Measurements from ENCODE around the gene MYOM1.

The MYOM1 gene

DNA sequence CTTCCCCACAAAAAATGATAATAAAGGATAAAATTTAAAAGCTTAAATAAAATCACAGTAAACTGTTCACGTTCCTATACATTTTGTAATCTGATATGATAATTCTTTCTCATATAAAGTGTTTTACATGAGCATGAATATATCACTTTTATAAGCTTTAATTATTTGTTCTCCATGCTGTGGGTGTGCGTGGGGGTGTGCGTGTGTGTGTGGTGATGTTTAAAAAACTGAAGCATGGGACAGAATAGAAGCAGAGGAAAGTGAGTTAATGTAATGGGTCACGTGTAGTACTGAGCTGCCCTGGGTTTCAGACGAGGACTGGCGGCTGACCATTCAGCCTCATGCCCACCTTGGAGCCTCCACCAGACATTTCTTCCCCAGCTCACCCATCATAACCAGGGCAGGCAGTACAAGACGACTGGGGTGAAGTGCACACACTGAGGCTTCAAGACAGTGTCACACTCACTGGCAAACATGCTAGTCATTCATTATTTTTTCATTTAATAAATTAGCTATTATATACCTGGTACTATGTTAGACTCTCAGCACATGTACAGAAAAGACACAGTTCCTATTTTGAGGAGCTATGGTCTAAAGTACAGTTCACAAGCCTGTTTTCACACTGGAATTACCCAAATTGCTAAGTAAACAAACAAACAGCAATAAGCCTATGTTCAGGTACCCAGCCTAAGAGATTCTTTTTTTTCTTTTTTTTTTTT, 109.6 kb downstream of the MYOM1 start:
- TF ChIP-seq BHLHE40 (IDR thresholded peaks at IDR 0.05; ENCODE audit: borderline replicate concordance), result no peak
- no peak for TF ChIP-seq LEF1 (IDR thresholded peaks at IDR 0.05; ENCODE audit: borderline replicate concordance)
- ChIA-PET POLR2A (no interaction called here), CTCF (no interaction called here)
- DNase-seq (ENCODE audit: extremely low spot score), result no peak

DNA sequence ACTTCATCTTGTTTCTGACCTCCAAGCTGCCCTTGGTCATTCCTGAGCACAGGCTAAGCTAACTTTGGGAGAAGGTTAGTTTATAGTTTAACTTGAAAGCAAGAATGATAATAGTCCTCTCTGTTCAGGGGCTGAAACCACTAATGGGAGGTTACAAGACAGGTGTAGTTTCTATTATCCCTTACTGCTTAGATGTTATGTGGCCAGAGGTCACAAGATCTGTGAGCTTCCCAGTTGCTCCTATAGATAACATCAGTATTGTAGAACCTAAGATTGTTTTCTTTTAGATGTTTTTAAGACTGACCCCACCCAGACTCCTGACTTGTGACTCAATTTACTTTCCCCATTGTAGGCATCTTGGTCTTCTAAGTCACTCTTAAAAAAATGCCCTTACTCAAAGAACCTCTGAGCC, 112.0 kb downstream of the MYOM1 start:
- DNase-seq (ENCODE audit: extremely low spot score), result no peak
- POLR2A ChIA-PET, result no interaction called here
- TF ChIP-seq SUZ12 (IDR thresholded peaks at IDR 0.05) (no peak), LEF1 (IDR thresholded peaks at IDR 0.05; ENCODE audit: borderline replicate concordance) (no peak), HDGF (IDR thresholded peaks at IDR 0.05; ENCODE audit: borderline replicate concordance) (no peak), ARNT (IDR thresholded peaks at IDR 0.05) (no peak), FOXM1 (IDR thresholded peaks at IDR 0.05; ENCODE audit: borderline replicate concordance) (no peak), FOXK2 (IDR thresholded peaks at IDR 0.05) (no peak), FOXA1 (IDR thresholded peaks at IDR 0.05) (no peak), ELF4 (IDR thresholded peaks at IDR 0.05) (no peak), BHLHE40 (IDR thresholded peaks at IDR 0.05; ENCODE audit: borderline replicate concordance) (no peak), SP1 (IDR thresholded peaks at IDR 0.05) (no peak), NFRKB (IDR thresholded peaks at IDR 0.05) (no peak), L3MBTL2 (conservative IDR thresholded peaks at IDR 0.05) (no peak), TARDBP (IDR thresholded peaks at IDR 0.05) (no peak), CTBP1 (IDR thresholded peaks at IDR 0.05; ENCODE audit: borderline replicate concordance) (no peak), ZNF384 (IDR thresholded peaks at IDR 0.05) (no peak)
- TF ChIP-seq, protein P1, sequence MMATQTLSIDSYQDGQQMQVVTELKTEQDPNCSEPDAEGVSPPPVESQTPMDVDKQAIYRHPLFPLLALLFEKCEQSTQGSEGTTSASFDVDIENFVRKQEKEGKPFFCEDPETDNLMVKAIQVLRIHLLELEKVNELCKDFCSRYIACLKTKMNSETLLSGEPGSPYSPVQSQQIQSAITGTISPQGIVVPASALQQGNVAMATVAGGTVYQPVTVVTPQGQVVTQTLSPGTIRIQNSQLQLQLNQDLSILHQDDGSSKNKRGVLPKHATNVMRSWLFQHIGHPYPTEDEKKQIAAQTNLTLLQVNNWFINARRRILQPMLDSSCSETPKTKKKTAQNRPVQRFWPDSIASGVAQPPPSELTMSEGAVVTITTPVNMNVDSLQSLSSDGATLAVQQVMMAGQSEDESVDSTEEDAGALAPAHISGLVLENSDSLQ (IDR thresholded peaks at IDR 0.05), result no peak
- CTCF ChIA-PET, result no interaction called here

DNA sequence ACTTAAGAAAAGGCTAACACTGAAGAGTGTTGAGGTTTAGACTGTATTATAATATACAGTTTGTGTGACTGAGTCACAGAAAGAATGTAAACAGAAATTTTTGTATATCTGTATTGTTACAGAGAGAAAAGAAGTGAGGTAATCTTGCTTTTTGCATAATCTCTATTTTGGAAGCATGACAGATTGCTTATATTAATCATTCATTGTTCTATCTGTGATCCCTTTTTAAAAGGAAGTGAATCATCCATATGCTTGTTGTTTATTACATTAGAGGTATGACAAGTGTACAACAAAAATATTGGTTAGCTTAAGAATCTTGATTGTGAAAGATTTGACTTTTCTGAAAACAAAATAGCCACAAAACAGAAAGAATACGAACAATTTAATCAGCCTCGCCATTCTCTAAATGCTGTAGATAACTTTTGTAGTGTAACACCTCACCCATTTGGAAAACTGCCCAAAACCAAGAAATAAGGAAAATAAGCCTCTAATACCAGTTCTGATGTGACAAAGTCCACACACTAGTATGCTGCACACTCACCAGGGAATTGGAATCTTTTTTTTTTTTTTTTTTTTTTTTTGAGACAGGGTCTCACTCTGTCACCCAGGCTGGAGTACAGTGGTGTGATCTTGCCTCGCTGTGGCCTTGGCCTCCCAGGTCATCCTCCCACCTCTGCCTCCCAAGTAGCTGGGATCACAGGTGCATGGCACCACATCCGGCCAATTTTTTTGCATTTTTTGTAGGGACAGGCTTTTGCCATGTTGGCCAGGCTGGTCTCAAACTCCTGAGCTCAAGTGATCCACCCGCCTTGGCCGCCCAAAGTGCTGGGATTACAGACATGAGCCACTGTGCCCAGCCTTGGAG, 115.3 kb downstream of the MYOM1 start:
- no peak for DNase-seq (ENCODE audit: extremely low spot score)
- POLR2A ChIA-PET, result no interaction called here
- TF ChIP-seq HDGF (IDR thresholded peaks at IDR 0.05; ENCODE audit: borderline replicate concordance) (no peak), NFRKB (IDR thresholded peaks at IDR 0.05) (no peak), L3MBTL2 (conservative IDR thresholded peaks at IDR 0.05) (no peak)
- TF ChIP-seq, protein P1 (IDR thresholded peaks at IDR 0.05), result no peak
- CTCF ChIA-PET, result interaction anchor here (0.6 kb wide), 1 partner anchor 281 kb away, joined by 3 read pairs; no protein-coding TSS in a partner anchor

DNA sequence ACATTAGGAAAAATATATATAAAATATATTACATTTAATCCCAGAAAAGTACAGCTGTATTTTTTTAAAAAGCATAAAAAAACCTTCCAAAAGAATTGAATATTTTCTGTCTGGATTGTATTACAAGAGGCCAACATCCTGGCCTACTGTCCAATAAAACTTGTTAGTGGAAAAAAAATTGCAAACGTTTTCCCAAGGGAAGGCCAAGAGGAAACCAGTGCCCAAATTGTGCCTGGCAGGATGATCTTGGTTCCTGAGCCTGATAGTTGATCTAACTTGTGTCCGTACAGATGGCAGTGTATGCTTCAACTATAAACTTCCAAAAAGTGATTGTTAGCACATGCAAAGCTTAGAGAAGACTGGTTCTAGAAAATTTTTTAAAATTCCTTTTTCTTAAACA, 116.2 kb downstream of the MYOM1 start:
- TF ChIP-seq ZNF384 (IDR thresholded peaks at IDR 0.05), result no peak
- TF ChIP-seq FOXK2 (IDR thresholded peaks at IDR 0.05), result no peak
- no peak for TF ChIP-seq FOXM1 (IDR thresholded peaks at IDR 0.05; ENCODE audit: borderline replicate concordance)
- no peak for TF ChIP-seq TARDBP (IDR thresholded peaks at IDR 0.05)
- TF ChIP-seq ARNT (IDR thresholded peaks at IDR 0.05), result no peak
- no peak for TF ChIP-seq FOXA1 (IDR thresholded peaks at IDR 0.05)
- TF ChIP-seq, protein P1 (IDR thresholded peaks at IDR 0.05), result no peak
- TF ChIP-seq HDGF (IDR thresholded peaks at IDR 0.05; ENCODE audit: borderline replicate concordance), result no peak
- no peak for TF ChIP-seq CTBP1 (IDR thresholded peaks at IDR 0.05; ENCODE audit: borderline replicate concordance)
- no peak for TF ChIP-seq NFRKB (IDR thresholded peaks at IDR 0.05)
- no peak for TF ChIP-seq BHLHE40 (IDR thresholded peaks at IDR 0.05; ENCODE audit: borderline replicate concordance)
- ChIA-PET CTCF (no interaction called here), POLR2A (no interaction called here)
- no peak for DNase-seq (ENCODE audit: extremely low spot score)

DNA sequence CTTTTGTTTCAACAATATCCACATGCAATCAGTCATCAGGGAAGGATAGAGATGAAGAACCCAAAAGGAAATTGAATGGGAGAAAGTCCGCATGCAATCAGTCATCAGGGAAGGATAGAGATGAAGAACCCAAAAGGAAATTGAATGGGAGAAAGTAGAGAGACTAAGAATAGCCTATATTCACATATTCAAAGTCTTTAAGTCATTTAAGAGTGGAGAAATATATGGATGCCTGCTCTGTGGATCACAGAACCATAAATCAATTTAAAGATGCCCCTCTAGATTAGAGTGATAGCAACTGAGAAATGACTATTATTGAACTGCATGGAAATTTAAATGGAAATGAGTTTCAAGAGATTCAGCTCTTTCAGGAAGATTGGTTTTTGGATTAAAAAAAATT, 116.8 kb downstream of the MYOM1 start:
- CTCF ChIA-PET, result no interaction called here
- TF ChIP-seq FOXK2 (IDR thresholded peaks at IDR 0.05), result no peak
- TF ChIP-seq ZNF384 (IDR thresholded peaks at IDR 0.05), result no peak
- TF ChIP-seq FOXA1 (IDR thresholded peaks at IDR 0.05), result no peak
- no peak for TF ChIP-seq BHLHE40 (IDR thresholded peaks at IDR 0.05; ENCODE audit: borderline replicate concordance)
- no peak for TF ChIP-seq SP1 (IDR thresholded peaks at IDR 0.05)
- no peak for TF ChIP-seq CTBP1 (IDR thresholded peaks at IDR 0.05; ENCODE audit: borderline replicate concordance)
- no peak for TF ChIP-seq LEF1 (IDR thresholded peaks at IDR 0.05; ENCODE audit: borderline replicate concordance)
- no peak for TF ChIP-seq ELF4 (IDR thresholded peaks at IDR 0.05)
- TF ChIP-seq, protein P1 (IDR thresholded peaks at IDR 0.05), result no peak
- no peak for TF ChIP-seq SUZ12 (IDR thresholded peaks at IDR 0.05)
- TF ChIP-seq FOXM1 (IDR thresholded peaks at IDR 0.05; ENCODE audit: borderline replicate concordance), result no peak
- TF ChIP-seq ARNT (IDR thresholded peaks at IDR 0.05), result no peak
- no peak for DNase-seq (ENCODE audit: extremely low spot score)
- POLR2A ChIA-PET, result no interaction called here
